NCI-H187 treated with DMSO at 0.1 percent for 48 hours (cell line): ENCODE results near the gene DBP.
A peak's percentile ranks its signal among the peaks of the same experiment; 100 is the strongest.
"Not testable (repeated sequence)": the region's sequence is repeated elsewhere in the genome, so short reads cannot be mapped to it uniquely, and the experiment has no call there.

ENCODE experiments used
- DNase-seq: peaks from one replicate; lab custom pipeline; 2025; lab: John Stamatoyannopoulos, UW

DBP gene, protein sequence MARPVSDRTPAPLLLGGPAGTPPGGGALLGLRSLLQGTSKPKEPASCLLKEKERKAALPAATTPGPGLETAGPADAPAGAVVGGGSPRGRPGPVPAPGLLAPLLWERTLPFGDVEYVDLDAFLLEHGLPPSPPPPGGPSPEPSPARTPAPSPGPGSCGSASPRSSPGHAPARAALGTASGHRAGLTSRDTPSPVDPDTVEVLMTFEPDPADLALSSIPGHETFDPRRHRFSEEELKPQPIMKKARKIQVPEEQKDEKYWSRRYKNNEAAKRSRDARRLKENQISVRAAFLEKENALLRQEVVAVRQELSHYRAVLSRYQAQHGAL

DNA sequence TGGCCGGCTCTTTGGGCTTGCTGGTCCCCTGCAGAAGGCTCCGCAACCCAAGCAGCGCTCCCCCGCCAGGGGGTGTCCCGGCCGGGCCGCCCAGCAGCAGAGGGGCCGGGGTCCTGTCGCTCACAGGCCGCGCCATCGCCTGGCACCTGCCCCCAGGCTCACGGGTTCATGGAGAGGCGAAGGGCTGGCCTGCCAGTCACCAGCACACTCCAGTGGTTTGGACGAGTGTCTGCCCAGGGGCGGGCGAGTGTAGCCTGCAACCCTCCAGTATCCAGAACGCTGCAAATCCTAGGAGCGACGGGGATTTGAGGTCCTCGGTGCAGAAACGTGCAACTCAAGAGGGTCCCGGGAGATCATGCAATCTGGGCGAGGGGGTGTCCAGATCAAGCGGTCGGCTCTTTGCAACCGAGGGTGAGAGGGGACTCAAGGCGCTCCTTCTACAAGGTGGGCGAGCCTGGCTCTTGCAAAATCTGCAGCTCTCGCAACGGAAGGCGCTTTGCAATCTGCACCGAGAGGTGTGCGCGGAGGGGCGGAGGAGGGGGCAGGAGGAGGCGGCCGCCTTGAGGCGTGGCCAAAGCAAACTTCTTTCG, at the start of gene DBP:
DBP (minus strand) TSS at position 521 of the 590 bp plus-strand sequence; CDS start at position 136, 385 bp downstream.
- no peak for DNase-seq

DNA sequence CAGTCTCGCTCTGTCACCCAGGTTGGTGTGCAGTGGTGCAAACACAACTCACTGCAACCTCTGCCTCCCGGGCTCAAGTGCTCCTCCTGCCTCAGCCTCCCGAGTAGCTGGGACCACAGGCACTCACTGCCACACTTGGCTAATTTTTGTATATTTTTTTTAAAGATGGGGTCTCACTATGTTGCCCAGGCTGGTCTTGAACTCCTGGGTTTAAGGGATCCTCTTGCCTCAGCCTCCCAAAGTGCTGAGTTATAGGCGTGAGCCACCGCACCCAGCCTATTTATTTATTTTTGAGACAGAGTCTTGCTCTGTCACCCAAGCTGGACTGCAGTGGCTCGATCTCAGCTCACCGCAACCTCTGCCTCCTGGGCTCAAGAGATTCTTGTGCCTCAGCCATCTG, 49.5 kb upstream of the DBP start:
- not testable (repeated sequence) for DNase-seq

DNA sequence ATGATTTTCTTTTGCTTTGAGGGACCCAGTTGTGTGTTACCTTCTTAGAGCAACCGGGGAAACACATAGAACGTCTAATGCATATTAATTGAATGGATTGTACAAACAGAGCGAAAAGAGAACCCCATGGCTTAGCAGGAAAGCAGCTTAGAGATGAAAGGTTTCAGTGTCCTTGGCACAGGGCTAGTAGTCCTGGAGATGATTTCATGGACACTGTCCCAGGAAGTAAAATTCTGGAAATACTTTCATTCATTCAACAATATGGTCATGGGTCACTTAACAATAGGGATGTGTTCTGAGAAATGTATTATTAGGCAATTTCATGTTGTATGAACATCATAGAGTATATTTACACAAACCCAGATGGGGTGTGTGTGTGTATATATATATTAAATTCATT, 48.9 kb upstream of the DBP start:
- no peak for DNase-seq

DNA sequence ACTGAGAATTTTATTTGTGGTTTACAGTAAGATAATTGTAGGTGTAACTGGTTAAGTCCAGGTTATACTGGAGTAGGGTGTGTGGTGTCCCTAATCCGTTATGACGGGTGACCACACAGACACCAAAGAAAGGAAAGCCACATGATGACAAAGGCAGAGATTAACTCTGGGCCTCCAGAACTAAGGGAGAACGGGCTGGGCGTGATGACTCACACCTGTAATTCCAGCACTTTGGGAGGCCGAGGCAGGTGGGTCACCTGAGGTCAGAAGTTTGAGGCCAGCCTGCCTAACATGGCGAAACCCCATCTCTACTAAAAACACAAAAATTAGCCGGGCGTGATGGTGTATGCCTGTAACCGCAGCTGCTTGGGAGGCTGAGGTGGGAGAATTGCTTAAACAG, 48.4 kb upstream of the DBP start:
- no peak for DNase-seq

DNA sequence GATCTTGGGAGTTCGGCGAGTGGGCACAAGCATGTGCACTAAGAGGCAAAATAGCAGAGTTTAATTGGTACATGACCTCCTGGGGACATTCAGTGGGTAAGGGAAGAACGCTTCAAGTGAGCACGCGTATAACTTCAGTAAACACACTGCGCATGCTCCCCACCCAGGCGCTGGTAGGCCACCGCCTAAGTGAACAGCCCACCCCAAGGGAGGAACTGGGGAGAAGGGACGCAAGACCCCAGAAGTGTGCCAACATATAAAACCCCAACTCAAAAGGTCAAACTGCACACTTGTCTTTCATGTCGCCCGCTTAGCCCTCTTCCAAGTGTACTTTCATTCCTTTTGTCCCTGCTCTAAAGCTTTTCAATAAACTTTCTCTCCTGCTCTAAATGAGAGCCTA, 46.2 kb upstream of the DBP start:
- DNase-seq, result no peak

DNA sequence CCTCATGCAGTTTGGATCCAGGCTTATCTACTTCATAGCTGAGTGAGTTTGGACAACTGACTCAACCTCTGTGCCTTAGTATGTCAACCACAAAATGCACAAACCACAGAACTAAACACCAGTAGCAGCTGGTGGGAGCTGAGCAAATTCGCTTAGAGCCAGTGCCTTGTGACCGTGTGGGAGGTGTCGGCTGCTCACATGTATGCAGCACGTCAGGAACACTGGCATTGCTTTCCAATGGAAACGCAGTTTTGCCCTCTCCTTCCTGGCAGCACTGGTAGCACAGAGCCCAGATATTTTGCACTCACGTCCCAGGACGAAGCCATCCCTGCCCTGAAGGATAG, 43.9 kb upstream of the DBP start:
- no peak for DNase-seq

DNA sequence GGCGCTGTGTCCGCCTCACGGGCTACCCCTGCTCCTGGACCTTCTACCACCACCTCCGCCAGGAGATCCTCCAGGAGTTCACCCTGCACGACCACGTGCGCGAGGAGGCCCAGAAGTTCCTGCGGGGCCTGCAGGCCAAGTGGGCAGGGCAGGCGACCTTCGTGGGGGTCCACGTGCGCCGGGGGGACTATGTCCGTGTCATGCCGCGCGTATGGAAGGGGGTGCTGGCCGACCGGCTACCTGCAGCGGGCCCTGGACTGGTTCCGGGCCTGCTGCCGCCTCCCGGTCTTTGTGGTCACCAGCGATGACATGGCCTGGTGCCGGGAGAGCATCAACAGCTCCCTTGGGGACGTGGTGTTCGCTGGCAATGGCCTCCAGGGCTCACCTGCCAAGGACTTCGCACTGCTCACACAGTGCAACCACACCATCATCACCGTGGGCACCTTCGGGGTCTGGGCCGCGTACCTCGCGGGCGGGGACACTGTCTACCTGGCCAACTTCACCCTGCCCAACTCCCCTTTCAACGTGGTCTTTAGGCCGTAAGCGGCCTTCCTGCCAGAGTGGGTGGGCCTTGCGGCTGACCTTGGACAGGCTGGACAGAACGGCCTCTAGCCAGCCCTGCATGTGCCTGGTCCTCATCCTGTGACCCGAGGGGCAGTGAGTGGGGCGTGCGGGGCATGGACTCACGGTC, 43.4 kb upstream of the DBP start:
- DNase-seq, result no peak

DNA sequence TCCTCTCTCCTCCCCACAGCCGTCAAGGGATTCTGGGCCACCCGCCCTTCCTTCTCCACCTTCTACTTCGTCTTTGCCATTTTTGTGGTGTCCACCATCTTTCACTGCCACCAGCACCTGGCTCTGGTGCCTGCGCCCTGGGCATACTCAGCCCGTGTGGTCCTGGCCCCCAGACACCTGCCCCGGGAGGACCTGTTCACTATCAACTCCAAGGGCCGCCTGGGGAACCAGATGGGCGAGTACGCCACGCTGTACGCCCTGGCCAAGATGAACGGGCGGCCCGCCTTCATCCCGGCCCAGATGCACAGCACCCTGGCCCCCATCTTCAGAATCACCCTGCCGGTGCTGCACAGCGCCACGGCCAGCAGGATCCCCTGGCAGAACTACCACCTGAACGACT, 42.8 kb upstream of the DBP start:
- not testable (repeated sequence) for DNase-seq

DNA sequence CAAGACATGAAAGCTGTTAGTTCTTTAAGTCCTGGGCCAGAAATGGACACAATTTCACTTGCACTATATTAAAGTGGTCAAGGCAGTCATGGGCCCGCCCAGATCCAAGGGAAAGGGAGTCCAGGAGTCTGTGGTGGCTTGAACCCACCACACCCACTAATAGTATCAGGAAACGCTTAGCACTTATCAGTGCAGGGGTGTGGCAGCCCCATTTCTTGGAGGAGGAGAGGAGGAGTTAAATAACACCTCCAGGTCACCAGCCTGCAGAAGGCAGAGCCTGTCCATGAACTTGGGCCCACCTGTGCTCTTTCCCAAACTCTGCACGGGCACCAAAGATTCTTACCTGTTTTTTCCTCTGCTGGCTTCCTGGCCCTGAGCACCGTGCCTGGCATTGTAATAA, 41.0 kb upstream of the DBP start:
- DNase-seq, result no peak

DNA sequence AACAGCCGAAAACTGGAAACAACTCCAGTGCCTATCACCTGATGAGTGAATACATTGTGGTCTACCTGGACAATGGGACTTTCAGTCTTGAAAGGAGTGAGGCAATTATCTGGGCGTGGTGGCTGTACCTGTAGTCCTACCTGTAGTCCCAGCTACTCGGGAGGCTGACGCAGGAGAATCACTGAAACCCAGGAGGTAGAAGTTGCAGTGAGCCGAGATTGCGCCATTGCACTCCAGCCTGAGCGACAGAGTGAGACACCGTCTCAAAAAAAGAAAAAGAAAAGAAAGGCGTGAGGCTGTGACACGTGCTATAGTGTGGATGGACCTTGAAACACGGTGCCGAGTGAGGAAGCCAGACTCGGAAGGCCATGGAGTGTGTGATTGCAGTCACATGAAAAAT, 39.7 kb upstream of the DBP start:
- no peak for DNase-seq

DNA sequence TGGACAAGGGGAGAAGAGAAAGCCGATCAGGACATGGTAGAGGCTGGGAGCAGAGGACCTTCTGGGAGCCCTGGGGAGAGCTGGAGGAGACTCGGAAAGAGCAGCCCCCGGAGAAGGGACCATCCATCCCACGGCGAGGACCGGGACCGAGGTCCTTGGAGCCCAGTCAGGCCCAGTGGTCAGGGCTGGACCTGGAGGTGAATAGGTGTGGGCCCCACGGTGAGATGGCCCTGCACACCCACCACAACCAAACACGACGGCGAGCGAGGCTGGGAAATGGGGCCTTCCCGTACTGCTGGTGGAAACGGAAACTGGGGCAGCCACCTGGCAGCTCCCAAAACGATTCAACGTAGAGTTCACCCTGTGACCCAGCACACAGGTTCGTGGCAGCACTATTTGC, 39.3 kb upstream of the DBP start:
- no peak for DNase-seq

DNA sequence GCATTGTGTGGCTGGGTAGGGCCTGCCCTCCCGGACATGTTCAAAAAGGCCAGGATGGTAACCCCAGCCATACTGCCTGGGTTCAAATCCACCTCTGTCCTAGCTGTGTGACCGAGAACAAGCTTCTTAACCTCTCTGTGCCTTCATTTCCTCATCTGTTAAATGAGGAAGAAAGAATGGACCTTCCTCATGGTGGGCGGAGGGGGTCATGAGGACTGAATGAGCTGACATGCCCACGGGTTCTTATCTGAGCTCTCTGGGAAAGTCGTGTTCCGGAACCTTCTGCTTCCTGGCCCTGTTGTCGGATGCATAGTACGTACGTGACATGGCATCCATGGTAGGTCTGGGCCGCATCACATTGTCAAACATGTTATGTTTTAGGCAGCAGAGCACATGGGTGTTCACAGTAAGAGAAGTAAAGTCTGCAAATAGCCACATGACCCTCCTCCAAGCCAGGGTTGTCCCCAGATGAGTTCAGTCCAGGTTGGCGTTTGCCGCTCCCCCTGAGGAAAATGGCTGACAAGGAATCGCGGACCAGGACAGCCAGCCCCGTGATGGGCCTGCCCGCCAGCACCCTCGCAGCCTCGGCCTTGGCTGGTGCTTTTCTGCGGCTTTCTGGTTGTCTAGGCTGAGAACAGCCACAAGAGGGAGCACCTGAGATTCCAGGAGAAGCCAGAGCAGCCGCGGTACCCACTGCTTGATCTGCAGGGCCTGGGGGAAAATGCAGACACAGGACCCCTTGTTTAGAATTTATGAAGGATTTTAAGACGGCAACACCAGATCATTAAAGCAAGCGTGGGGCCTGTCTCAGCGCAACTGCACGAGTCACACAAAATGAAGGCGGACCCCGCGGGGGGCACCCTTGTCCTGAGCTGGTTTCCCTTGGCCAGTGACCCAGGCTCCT, 38.0 kb upstream of the DBP start:
- peak; percentile 63 for DNase-seq

DNA sequence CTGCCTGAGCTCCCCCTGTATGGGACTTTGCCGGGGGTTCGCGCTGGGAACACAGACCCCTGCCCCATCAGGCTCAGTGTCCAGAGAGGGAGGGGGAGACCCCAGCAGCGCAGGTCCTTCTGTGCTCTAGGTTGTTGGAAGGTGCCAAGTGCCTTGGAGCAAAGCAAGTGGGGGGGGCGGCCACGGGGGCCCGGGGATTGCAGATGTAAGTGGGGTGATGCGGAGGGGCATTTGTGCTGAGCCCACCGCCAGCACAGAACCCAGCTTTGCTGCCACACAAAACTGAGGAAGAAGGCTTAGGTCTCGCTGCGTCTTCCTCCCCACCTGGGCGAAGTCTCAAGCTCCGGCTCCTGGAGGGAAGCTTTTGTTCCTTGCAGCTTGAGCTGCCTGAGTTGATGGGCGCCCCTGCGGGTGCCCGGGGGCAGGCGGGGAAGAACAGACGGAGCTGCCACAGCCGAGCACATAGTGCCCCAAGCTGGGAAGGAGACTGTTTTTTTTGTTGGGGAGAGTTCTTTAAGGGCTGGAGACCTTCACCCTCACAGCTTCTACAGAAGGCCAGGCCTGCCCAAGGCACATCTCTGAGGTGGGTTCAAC, 37.1 kb upstream of the DBP start:
- DNase-seq, result no peak

DNA sequence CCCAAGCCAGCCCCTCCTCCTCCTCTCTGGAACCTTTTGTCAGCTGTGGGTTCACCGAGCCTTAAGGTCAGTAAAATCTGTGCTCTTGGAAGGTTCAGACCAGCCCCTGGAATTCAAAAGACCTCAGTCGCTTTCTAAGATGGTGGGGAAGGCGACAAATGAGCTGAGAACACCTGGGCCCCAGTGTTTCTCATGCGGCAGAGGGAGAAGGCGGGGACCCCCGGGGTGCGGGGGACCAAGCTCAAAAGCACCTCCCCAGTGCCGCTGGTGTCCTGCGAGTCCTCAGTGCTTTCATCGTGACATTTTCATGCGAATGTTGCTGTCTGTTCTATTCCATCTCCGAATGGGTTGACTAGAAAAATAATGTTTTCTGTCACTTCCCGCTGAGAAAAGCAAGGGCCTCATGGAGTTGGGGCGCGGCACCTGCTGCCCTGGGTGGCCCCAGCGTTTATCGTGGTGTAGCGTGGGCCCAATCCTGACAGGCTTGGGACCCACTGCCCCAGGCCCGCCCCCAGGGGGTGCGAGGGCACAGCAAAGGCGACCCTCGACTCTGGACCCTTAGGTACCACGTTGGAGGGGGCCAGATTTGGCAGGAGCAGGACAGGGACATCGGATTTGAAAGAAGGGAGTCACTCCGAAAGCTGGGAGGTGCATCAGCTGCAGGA, 36.4 kb upstream of the DBP start:
- DNase-seq, result no peak

DNA sequence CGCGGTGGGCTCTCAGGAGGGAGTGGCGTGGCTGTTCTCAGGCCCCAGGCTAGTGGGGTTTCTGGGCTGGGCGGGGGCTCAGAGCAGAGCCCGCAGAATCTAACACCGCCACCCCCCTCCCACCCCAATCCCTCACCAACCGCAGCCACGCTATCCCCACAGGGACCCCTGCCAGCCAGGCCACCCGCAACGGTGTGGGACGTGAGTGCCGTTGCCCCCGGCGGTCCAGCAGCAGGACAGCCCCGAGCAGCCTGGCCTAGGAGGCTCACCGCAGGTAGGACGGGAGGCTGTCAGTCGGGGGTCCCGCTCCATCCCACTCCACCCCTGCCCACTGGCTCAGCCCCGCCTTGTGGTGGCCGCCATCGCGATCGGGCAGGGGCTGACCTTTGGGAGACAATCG, 35.8 kb upstream of the DBP start, which contains the start of gene NTN5:
NTN5 (minus strand) TSS at position 24 of the 400 bp plus-strand sequence. CDS start 2,031 bp downstream, outside the sequence.
- DNase-seq, result no peak

DNA sequence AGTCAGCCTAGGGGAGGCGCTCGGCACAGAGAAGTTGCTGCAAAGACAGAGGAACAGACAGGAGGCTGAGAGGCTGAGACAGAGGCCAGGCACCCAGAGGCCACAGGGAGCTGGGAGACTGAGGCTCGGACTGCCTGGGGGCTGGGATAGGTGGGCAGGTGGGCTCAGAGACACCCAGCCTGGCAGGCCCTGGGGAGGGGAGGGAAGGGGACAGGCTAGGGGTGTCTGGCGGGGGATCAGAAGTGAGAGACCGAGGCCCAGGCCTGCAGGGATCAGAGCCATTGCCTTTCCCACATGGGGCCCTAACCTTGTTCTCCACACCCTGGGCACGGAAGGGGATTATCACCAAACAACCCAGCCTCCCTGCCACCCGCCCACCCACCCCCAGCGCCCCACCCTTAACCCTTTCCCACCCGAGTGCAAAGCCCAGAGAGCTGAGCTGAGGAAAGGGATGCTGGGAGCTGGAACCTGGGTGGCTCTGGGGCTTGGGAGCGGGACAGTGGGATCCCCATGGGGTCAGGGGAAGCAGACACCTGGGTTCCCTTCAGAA, 34.3 kb upstream of the DBP start:
- DNase-seq, result no peak

DNA sequence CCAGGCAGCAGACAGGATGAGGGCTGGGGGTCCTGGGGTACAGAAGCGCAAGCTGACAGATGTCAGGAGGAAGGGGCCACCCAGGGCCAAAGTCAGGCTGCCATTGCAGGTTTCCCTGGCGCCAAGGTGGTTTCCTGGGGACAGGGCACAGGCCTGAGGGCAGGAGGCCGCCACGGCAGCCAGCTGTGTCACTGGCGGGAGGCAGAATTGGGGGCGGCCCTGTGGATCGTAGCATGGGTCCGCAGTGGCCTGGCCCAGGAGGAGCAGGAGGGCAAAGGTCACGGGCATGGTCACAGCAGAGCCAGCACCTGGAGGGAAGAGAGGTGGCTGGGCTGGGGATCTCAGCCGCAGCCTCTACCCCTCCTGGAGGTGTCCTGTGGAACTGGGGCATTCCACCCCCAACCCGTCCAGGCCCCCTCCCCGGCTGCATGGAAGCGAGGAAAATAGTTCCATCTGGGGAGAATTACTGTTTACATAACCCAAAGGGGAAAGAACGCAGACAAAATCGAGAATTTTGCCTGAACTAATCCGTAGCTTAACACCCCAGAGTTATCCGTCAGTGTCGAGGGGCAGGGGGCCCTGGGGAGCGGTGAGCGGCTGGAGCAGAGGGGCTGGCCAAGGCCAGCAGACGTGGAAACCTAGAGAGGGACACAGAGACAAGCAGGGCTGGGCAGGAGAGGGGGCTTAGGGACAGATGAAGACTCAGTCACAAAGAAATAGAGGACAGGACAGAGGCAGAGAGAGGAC, 33.7 kb upstream of the DBP start:
- no peak for DNase-seq

DNA sequence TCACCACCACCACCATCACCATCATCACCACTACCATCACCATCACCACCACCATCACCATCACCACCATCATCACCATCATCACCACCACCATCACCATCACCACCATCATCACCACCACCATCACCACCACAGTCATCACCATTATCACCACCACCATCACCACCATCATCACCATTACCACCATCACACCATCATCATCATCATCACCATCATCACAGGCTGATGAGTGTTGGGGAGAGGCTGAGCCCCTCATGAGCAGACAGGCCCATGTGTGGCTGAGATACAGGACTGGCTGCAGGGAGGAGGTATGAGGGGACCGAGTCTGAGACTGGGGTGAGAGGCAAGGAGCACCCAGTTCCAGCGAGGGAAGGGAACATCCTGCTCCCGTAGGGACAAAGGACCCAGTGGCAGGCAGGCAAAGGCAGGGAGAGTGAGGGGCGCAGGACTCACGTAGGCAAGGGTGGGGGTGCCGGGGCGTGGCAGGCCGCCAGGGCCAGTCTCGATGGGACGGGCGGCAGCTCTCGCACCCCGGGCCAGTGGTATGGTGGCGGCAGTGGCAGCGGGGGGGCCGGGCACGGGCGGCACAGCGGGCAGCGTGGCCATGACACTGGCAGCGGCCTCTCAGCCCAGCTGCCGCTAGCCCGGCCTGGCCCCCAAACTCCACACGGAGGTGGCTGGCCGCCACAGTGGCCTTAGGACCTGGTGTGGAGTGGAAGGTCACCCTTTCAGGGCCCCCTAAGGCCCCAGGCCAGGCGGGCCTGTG, 32.9 kb upstream of the DBP start:
- DNase-seq, result no peak

DNA sequence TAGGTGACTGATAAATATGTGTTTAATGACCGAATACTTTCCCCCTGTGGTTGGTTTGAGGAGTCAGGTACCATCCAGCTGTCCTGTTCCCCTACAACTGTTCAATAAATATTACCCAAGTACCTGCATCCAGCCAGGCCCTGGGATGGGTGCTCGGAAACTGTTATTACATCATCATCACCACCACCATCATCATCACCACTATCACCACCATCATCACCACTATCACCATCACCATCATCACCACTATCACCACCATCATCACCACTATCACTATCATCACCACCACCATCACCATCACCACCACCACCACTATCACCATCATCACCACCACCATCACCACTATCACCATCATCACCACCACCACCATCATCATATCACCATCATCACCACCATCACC, 31.6 kb upstream of the DBP start:
- DNase-seq, result no peak

DNA sequence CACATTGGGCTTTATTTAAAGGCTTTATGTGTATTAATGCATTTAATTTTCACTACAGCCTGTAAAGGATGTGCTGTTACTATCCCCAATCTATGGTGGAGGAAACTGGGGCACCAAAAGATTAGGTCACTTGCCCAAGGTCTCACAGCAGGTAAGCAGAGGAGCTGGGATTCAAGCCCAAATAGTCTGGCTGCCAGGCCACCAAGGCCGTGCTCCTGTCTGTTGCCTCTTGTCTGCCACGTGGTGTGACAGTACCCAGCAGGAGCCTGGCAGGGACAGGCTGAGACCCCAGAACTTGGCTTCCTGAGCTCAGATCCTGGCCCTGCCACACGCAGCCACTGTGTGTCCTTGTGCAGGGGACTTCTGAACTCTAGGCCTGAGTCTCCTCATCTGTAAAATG, 31.2 kb upstream of the DBP start:
- DNase-seq, result no peak
